Caco-2 (cell line): ENCODE results near the gene C3orf85. TPM values are rescaled to one million over a fixed set of nuclear protein-coding genes. Genes with fewer than 3 reads are reported as not detected.

Source experiments
- BruUV-seq: library from RNA; stranded (reverse); fragments of 400-500 nt; replicated peaks from 2 replicates; lab custom pipeline; 2021; lab: Mats Ljungman, UMichigan
- CTCF ChIA-PET: fragments of 300-600 bp; sonication (Branson Sonifier 250); formaldehyde crosslinking; loops from one replicate; lab custom pipeline; 2022; ENCODE audit warnings: antibody characterized with exemption; lab: Charles Lee
- POLR2A ChIA-PET: fragments of 300-600 bp; sonication (Branson Sonifier 250); formaldehyde crosslinking; loops from one replicate; lab custom pipeline; 2022; ENCODE audit warnings: antibody characterized with exemption; lab: Charles Lee
- DNase-seq, 2 experiments: peaks; one replicate each; pipeline versions ENCODE4 v3.0.0 to v3.0.0-alpha.2; 2020 to 2022
- H3K27me3 ChIP-seq: replicated peaks from 2 replicates; pipeline ENCODE4 v1.6.0; 2011; ENCODE audit warnings: low read length; ENCODE audit not compliant: control insufficient read depth, insufficient read depth
- H3K36me3 ChIP-seq: 2 replicates; pipeline ENCODE4 v1.5.1; 2011; ENCODE audit warnings: low read length; ENCODE audit not compliant: control insufficient read depth, insufficient read depth
- H3K4me1 ChIP-seq: fragments of 250-450 bp; sonication (Bioruptor Pico); 2 replicates; pipeline ENCODE4 v1.5.1; 2020; ENCODE audit warnings: mild to moderate bottlenecking
- H3K4me3 ChIP-seq: 2 replicates; pipeline ENCODE4 v1.5.1; 2011; ENCODE audit warnings: low read depth, mild to moderate bottlenecking, control low read depth, low read length
- H3K9me3 ChIP-seq: fragments of 250-450 bp; sonication (Bioruptor Pico); 2 replicates; pipeline ENCODE4 v1.5.1; 2020; ENCODE audit warnings: mild to moderate bottlenecking, moderate library complexity
- H3K27ac Mint-ChIP-seq: one replicate; pipeline ENCODE4 v1.8.0; 2022; ENCODE audit warnings: mixed read lengths; ENCODE audit not compliant: unreplicated experiment
- H3K27me3 Mint-ChIP-seq: one replicate; pipeline ENCODE4 v1.8.0; 2022; ENCODE audit warnings: mixed read lengths; ENCODE audit not compliant: insufficient read depth, unreplicated experiment
- H3K36me3 Mint-ChIP-seq: one replicate; pipeline ENCODE4 v1.8.0; 2022; ENCODE audit warnings: mild to moderate bottlenecking, mixed read lengths; ENCODE audit not compliant: insufficient read depth, unreplicated experiment
- H3K4me1 Mint-ChIP-seq: one replicate; pipeline ENCODE4 v1.8.0; 2022; ENCODE audit warnings: low read depth, mixed read lengths; ENCODE audit not compliant: unreplicated experiment
- H3K4me3 Mint-ChIP-seq: one replicate; pipeline ENCODE4 v1.8.0; 2022; ENCODE audit warnings: mild to moderate bottlenecking, moderate library complexity, mixed read lengths; ENCODE audit not compliant: unreplicated experiment
- H3K9me3 Mint-ChIP-seq: one replicate; pipeline ENCODE4 v1.8.0; 2022; ENCODE audit warnings: mixed read lengths; ENCODE audit not compliant: unreplicated experiment
- intact Hi-C: fragments of 100-400 bp; cut with micrococcal nuclease; formaldehyde crosslinking; loops from one replicate; pipeline ENCODE4 v1.10.0; 2022; ENCODE audit not compliant: unreplicated experiment
- total RNA-seq: library from RNA; stranded (reverse); gene quantifications from 2 replicates; pipeline ENCODE4 v1.2.3, GENCODE V29; 2022
- TF ChIP-seq, protein P1 (sequence below), 2 experiments: fragments of 200-600 bp in 1 of 2; IDR thresholded peaks; 1 replicate in 1 of 2; 2 replicates in 1 of 2; pipeline versions ENCODE4 v1.5.1 to v1.8.0; 2011 to 2022; ENCODE audit warnings: antibody characterized with exemption in 1 of 2, control low read depth in 1 of 2, inconsistent platforms in 1 of 2, low read depth in 1 of 2, low read length in 1 of 2, mild to moderate bottlenecking in 1 of 2, moderate library complexity in 1 of 2; ENCODE audit not compliant: insufficient read depth in 1 of 2, severe bottlenecking in 1 of 2, unreplicated experiment in 1 of 2

Gene C3orf85
- total RNA-seq, 1 experiment from 2014 or later: 0.48 TPM

DNA sequence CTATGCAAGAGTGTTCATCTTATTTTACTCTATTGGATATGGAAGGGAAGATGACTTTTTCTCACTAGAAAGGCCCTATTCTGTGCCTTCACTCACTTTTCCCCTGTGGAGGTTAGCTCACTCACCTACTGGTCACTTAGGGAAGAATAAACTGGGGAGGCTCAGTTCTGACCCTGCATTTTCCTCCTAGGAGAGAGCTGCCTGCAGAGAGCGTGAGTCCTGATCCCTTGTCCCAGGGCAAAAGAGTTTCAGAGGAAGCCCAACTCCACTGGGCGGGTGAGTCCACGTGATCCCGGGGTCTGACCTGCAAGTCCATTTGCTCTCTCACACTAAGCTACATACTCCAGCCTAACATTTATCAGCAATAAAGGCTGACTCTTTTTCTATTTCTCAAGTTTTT is 26.9 kb upstream of the C3orf85 start:
- intact Hi-C loops: no loop called here
- Mint-ChIP-seq H3K36me3 (no peaks in the 10 kb centered on the region), H3K9me3 (no peaks in the 10 kb centered on the region), H3K27me3 (no peaks in the 10 kb centered on the region), H3K4me1 (no peaks in the 10 kb centered on the region), H3K4me3 (no peak overlapping the region), H3K27ac (no peak overlapping the region)
- Histone ChIP-seq H3K9me3 (no peaks in the 10 kb centered on the region), H3K27me3 (no peaks in the 10 kb centered on the region), H3K4me1 (no peaks in the 10 kb centered on the region), H3K4me3 (no peak overlapping the region), H3K36me3 (no peaks in the 10 kb centered on the region)
- TF ChIP-seq, protein P1, sequence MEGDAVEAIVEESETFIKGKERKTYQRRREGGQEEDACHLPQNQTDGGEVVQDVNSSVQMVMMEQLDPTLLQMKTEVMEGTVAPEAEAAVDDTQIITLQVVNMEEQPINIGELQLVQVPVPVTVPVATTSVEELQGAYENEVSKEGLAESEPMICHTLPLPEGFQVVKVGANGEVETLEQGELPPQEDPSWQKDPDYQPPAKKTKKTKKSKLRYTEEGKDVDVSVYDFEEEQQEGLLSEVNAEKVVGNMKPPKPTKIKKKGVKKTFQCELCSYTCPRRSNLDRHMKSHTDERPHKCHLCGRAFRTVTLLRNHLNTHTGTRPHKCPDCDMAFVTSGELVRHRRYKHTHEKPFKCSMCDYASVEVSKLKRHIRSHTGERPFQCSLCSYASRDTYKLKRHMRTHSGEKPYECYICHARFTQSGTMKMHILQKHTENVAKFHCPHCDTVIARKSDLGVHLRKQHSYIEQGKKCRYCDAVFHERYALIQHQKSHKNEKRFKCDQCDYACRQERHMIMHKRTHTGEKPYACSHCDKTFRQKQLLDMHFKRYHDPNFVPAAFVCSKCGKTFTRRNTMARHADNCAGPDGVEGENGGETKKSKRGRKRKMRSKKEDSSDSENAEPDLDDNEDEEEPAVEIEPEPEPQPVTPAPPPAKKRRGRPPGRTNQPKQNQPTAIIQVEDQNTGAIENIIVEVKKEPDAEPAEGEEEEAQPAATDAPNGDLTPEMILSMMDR (IDR thresholded peaks at IDR 0.05; ENCODE audit: insufficient read depth in 1 of 2, low read depth in 1 of 2, low read length in 1 of 2, severe bottlenecking in 1 of 2, unreplicated experiment in 1 of 2): no peak
- CTCF ChIA-PET: no interaction called here
- POLR2A ChIA-PET: no interaction called here
- no TSS peak for BruUV-seq
- DNase-seq: no peak

DNA sequence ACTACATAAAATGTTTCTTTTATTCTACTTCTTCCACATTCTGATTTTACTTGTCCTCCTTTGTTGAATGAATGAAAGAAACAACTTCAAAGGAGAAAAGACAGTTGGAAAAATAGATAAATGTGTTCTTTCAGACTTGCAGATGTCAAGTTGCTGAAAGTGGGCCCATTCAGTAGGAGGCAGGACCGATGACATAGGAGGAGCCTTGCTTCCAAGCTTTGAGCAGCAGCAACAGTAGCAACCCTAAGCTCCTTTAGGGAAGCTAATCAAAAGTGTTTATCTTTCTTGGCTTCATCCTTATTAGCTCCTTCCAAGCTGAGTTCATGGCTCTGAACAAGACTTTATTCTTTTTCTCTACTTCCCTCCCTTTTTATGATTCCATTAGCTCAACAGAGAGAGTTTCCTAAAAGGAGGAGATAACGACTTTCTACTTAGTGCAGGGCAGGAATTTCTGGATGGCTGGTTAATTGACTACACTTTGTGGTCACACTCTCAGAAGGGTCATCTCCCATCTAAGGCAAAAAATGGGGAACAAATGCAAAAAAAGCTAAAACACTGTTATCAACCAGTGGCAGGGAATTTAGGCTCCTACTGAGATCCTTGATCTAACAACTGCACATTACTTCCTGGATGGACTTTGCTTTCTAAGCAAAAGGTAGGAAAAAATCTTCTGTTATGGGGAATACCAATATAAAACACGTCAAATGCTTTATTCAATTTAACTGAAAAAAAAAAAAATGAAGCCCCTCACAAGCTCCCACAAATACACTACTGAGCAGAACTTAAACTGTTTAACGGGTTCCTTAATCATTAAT is 23.4 kb upstream of the C3orf85 start:
- H3K27ac Mint-ChIP-seq: no peak overlapping the region
- Histone ChIP-seq H3K27me3 (no peaks in the 10 kb centered on the region), H3K9me3 (no peaks in the 10 kb centered on the region), H3K36me3 (no peaks in the 10 kb centered on the region), H3K4me1 (no peaks in the 10 kb centered on the region), H3K4me3 (no peak overlapping the region)
- no peaks in the 10 kb centered on the region for H3K4me1 Mint-ChIP-seq
- no peaks in the 10 kb centered on the region for H3K27me3 Mint-ChIP-seq
- no peak for DNase-seq
- H3K4me3 Mint-ChIP-seq: no peak overlapping the region
- intact Hi-C loops: no loop called here
- CTCF ChIA-PET: interaction anchor here (0.6 kb wide), 1 partner anchor 198 kb away, joined by 4 read pairs; no protein-coding TSS in a partner anchor
- no TSS peak for BruUV-seq
- H3K36me3 Mint-ChIP-seq: no peaks in the 10 kb centered on the region
- POLR2A ChIA-PET: no interaction called here
- TF ChIP-seq, protein P1 (IDR thresholded peaks at IDR 0.05; ENCODE audit: insufficient read depth in 1 of 2, low read depth in 1 of 2, low read length in 1 of 2, severe bottlenecking in 1 of 2, unreplicated experiment in 1 of 2): no peak
- no peaks in the 10 kb centered on the region for H3K9me3 Mint-ChIP-seq

DNA sequence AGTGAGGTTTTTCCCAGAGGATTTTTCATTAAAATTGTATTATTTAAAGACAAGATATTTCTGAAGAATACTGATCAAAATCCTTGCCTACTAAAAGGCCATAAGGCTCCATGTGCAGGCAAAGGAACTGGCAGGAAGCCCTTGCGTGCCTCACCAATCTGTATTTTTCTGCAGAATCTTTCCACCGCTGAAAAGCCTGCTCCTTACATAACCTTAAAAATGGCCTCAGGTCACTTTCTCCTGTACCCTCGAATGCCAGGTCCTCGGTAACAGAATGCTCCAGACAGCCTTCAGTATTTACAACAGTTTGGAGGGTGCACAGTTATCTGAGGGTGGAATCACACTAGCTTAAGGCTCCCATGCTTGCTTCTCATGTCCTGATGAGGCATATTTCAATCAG is 21.8 kb upstream of the C3orf85 start:
- ChIA-PET CTCF (no interaction called here), POLR2A (no interaction called here)
- no peak overlapping the region for H3K4me3 Mint-ChIP-seq
- no peaks in the 10 kb centered on the region for H3K36me3 ChIP-seq
- TF ChIP-seq, protein P1 (IDR thresholded peaks at IDR 0.05; ENCODE audit: insufficient read depth in 1 of 2, low read depth in 1 of 2, low read length in 1 of 2, severe bottlenecking in 1 of 2, unreplicated experiment in 1 of 2): no peak
- no peaks in the 10 kb centered on the region for H3K36me3 Mint-ChIP-seq
- H3K27ac Mint-ChIP-seq: no peak overlapping the region
- DNase-seq: no peak
- intact Hi-C loops: no loop called here
- no peaks in the 10 kb centered on the region for H3K4me1 Mint-ChIP-seq
- H3K27me3 ChIP-seq: no peaks in the 10 kb centered on the region
- H3K27me3 Mint-ChIP-seq: no peaks in the 10 kb centered on the region
- no peaks in the 10 kb centered on the region for H3K4me1 ChIP-seq
- no peak overlapping the region for H3K4me3 ChIP-seq
- BruUV-seq: no TSS peak
- H3K9me3 Mint-ChIP-seq: no peaks in the 10 kb centered on the region
- H3K9me3 ChIP-seq: no peaks in the 10 kb centered on the region
